Measurements from ENCODE around the gene NTRK2. TPM values are rescaled to one million over a fixed set of nuclear protein-coding genes. Genes with fewer than 3 reads are reported as not detected.
"Not testable (repeated sequence)": the region's sequence is repeated elsewhere in the genome, so short reads cannot be mapped to it uniquely, and the experiment has no call there.

Gene NTRK2
- total RNA-seq, 4 donors from 2014 or later = 9.5 to 19.5 (median 12.3) TPM

GRCh38 chr9:85067792-85068191 is 398.3 kb downstream of the NTRK2 start:
- no peak for DNase-seq (ENCODE audit: low spot score in 2 of 2)
- Histone ChIP-seq H3K9me3 (no peaks in the 10 kb centered on the region), H3K27me3 (no peaks in the 10 kb centered on the region), H3K27ac (no peak overlapping the region), H3K4me1 (no peaks in the 10 kb centered on the region), H3K36me3 (no peaks in the 10 kb centered on the region), H3K4me3 (no peak overlapping the region)
- TF ChIP-seq POLR2A (IDR thresholded peaks at IDR 0.05) (no peak), EP300 (IDR thresholded peaks at IDR 0.05) (no peak)
- TF ChIP-seq, protein P1, sequence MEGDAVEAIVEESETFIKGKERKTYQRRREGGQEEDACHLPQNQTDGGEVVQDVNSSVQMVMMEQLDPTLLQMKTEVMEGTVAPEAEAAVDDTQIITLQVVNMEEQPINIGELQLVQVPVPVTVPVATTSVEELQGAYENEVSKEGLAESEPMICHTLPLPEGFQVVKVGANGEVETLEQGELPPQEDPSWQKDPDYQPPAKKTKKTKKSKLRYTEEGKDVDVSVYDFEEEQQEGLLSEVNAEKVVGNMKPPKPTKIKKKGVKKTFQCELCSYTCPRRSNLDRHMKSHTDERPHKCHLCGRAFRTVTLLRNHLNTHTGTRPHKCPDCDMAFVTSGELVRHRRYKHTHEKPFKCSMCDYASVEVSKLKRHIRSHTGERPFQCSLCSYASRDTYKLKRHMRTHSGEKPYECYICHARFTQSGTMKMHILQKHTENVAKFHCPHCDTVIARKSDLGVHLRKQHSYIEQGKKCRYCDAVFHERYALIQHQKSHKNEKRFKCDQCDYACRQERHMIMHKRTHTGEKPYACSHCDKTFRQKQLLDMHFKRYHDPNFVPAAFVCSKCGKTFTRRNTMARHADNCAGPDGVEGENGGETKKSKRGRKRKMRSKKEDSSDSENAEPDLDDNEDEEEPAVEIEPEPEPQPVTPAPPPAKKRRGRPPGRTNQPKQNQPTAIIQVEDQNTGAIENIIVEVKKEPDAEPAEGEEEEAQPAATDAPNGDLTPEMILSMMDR (IDR thresholded peaks at IDR 0.05) = no peak
- WGBS = 87% methylated on average over 3 of the region's 3 CpGs

- H3K4me1 ChIP-seq; DNase-seq (ENCODE audit: low spot score in 2 of 2); H3K9me3 ChIP-seq; H3K27ac ChIP-seq; H3K27me3 ChIP-seq; H3K4me3 ChIP-seq; H3K36me3 ChIP-seq: not testable (repeated sequence)
- WGBS = 91% methylated on average over 3 of the region's 3 CpGs
These were observed 399.9 kb downstream of the NTRK2 start for GRCh38 chr9:85069421-85069820.

All from suprapubic skin (tissue), 4 donors.